ENCODE measurements around the gene NANP.

NANP gene

DNA sequence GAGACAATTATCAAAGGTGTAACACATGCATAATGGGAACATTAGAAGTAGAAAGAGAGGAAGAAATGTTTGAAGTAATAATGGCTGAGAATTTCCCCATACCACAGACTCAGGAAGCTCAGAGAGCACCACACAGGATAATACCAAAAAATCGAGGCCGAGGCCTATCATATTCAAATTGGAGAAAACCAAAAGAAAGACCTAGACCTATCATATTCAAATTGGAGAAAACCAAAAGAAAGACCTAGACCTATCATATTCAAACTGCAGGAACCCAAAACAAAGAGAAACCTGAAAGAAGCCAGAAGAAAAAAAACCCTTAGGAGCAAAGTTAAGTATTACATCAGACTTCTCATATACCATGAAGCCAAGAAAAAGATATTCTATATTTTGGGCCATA lies 56.5 kb downstream of the NANP start:
- no peak for DNase-seq

DNA sequence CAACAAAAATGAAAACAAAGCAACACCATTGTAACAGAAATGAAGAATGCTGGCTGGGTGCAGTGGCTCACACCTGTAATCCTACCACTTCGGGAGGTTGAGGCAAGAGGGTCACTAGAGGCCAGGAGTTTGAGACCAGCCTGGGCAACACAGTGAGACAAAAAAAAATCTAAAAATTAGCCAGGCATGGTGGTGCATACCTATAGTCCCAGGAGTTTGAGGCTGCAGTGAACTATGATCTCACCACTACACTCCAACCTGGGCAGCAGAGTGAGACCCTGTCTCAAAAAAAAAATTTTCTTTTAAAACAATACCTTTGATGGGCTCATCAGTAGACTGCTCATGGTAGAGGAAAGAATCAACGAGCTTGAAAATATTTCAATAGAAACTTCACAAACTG lies 57.0 kb downstream of the NANP start:
- no peak for DNase-seq

DNA sequence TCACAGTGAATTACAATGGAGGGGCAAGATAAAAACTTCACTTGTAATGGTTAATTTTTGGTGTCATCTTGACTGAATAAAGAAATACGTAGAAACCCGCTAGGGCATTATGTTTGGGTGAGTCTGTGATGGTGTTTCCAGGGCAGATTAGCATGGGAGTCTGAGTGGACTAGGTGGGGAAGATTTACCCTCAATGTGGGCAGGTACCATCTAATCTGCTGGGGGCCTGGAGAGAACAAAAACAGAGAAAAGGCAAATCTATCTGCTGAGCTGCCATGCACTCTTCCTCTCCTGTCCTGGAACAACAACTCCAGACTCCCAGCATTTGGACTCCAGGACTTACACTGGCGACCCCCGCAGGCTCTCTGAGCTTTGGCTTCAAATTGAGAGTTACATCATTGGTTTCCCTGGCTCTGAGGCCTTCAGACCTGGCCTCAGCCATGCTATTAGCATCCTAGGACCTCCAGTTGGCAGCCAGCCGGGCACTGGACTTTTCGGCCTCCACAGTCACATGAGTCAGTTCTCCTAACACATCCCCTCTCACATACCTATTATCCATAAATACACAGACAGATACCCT lies 58.1 kb downstream of the NANP start:
- no peak for DNase-seq

GRCh38 chr20:25563876-25564275 lies 59.9 kb downstream of the NANP start:
- no peak for DNase-seq

DNA sequence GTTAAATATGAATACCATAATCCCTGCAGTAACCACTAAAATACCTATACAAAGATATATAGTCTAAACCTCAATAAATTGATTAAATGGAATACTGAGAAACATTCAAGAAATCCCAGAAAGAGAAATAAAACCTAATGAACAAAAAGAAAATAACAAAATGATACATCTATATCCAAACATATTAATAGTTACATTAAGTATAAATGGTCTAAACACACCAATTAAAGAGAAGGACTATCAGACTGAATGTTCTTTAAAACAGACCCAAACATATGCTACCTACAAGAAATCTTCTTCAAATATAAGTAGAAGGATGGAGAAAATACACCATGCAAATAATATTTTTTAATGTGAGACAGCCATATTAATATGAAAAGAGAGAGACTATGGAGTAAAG lies 60.5 kb downstream of the NANP start:
- no peak for DNase-seq
